ENCODE data around the gene RELN. TPM values are rescaled to one million over a fixed set of nuclear protein-coding genes. Genes with fewer than 3 reads are reported as not detected.

Gene RELN
- total RNA-seq, 1 donor from 2014 or later: 0.44 TPM

DNA sequence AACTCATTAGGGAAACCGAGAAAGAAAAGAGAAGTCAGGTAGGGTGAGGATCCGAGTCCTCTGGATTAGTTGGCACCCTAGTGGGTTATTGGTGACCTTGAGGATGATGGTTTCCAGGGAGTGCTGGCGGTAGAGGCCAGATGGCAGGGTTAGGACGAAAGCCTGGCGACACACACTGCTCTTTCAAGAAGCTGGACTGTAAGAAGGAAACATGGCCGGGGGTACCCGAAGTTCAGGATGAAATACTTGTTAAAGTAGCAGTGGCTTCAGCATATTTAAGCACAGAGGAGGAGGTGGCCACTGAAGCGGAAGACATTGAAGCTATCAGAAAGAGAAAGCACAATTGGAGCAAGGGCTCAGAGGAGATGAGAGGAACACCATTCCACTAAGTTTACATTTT lies 224.6 kb downstream of the RELN start:
- H3K4me3 ChIP-seq: no peak overlapping the region
- DNase-seq: no peak
- H3K9me3 ChIP-seq (replicated peaks): no peaks in the 10 kb centered on the region
- H3K27me3 ChIP-seq (ENCODE audit: low read depth): no peaks in the 10 kb centered on the region
- TF ChIP-seq, protein P1, sequence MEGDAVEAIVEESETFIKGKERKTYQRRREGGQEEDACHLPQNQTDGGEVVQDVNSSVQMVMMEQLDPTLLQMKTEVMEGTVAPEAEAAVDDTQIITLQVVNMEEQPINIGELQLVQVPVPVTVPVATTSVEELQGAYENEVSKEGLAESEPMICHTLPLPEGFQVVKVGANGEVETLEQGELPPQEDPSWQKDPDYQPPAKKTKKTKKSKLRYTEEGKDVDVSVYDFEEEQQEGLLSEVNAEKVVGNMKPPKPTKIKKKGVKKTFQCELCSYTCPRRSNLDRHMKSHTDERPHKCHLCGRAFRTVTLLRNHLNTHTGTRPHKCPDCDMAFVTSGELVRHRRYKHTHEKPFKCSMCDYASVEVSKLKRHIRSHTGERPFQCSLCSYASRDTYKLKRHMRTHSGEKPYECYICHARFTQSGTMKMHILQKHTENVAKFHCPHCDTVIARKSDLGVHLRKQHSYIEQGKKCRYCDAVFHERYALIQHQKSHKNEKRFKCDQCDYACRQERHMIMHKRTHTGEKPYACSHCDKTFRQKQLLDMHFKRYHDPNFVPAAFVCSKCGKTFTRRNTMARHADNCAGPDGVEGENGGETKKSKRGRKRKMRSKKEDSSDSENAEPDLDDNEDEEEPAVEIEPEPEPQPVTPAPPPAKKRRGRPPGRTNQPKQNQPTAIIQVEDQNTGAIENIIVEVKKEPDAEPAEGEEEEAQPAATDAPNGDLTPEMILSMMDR (IDR thresholded peaks at IDR 0.05; ENCODE audit: borderline replicate concordance): no peak
- H3K4me1 ChIP-seq: no peaks in the 10 kb centered on the region
- no peak overlapping the region for H3K27ac ChIP-seq (replicated peaks)
- H3K36me3 ChIP-seq: no peaks in the 10 kb centered on the region
- intact Hi-C loops (cut with micrococcal nuclease): no loop called here

DNA sequence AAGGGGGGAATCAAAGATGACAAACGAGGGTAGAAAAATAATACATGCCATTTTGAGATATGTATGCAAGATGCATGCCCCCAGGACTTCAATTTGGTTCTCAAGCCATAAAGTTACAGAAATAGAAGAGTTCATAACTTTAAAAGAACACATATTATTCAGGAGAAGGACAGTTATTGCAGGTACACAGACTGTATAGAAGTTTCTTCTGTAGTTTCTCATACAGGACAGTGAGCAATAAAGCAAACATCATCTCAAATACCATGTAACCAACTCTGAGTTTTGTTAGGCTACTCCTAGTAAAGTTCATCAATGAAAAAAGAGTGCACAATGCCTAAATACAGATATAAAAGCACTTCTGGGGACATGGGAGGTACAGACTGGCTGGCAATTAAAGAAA lies 226.6 kb downstream of the RELN start:
- no peaks in the 10 kb centered on the region for H3K4me1 ChIP-seq
- H3K27ac ChIP-seq (replicated peaks): no peak overlapping the region
- intact Hi-C loops (cut with micrococcal nuclease): no loop called here
- TF ChIP-seq, protein P1 (IDR thresholded peaks at IDR 0.05; ENCODE audit: borderline replicate concordance): no peak
- no peaks in the 10 kb centered on the region for H3K36me3 ChIP-seq
- DNase-seq: no peak
- H3K27me3 ChIP-seq (ENCODE audit: low read depth): no peaks in the 10 kb centered on the region
- no peaks in the 10 kb centered on the region for H3K9me3 ChIP-seq (replicated peaks)
- no peak overlapping the region for H3K4me3 ChIP-seq

DNA sequence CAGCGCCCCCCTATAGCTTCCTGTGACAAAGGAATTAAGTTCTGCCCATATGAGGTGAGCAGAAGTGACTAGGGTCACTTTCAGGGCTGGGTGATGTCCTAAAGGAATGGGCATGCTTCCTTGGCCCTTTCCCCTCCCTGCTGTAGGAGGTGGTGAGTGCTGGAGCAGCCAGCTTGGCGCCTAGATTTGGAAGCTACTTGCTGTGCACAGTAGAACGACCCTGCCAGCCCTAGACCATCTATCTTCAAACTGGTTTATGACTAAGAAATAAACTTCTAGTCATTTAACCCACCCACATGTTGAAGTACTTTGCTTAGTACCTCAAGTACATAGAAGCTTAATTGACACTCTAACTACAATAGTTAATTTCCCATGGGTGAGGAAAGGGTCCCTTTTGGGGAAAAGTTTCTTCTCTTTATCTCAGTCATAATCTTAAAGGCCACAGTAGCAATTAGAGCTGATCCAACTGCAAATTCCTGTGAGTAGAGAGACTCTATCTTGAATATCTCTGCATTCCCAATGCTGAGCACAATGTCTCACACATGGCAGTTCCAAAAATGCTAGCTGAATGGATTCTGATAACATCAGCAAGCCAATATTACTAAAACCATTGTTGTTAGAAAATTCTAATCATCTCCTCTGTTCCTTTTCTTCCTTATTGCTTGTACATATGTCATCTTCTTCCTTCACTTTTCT lies 227.2 kb downstream of the RELN start:
- intact Hi-C loops (cut with micrococcal nuclease): no loop called here
- H3K27ac ChIP-seq (replicated peaks): no peak overlapping the region
- no peaks in the 10 kb centered on the region for H3K27me3 ChIP-seq (ENCODE audit: low read depth)
- no peaks in the 10 kb centered on the region for H3K36me3 ChIP-seq
- DNase-seq: no peak
- no peaks in the 10 kb centered on the region for H3K4me1 ChIP-seq
- no peak overlapping the region for H3K4me3 ChIP-seq
- TF ChIP-seq, protein P1 (IDR thresholded peaks at IDR 0.05; ENCODE audit: borderline replicate concordance): no peak
- no peaks in the 10 kb centered on the region for H3K9me3 ChIP-seq (replicated peaks)

DNA sequence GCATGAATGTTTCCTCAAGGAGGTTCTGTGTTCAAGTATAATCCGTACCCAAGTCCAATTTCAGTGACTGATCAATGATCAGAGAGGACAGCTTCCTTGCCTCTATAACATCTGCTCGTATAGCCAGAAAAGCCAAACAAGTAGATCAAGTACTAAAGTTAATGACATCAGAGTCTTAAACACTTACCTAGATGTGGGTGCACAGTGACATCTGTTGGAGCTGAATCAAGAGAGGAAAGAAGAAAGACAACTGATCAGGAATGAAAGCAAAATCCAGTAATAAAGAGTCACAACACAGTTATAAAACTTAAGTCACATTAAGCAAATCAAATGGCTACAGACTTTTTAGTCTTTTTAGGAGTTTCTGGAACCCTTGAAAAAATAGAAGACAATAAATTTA lies 236.5 kb downstream of the RELN start:
- Histone ChIP-seq H3K27me3 (ENCODE audit: low read depth) (no peaks in the 10 kb centered on the region), H3K4me1 (no peaks in the 10 kb centered on the region), H3K36me3 (no peaks in the 10 kb centered on the region), H3K27ac (replicated peaks) (no peak overlapping the region), H3K4me3 (no peak overlapping the region), H3K9me3 (replicated peaks) (no peaks in the 10 kb centered on the region)
- intact Hi-C loops (cut with micrococcal nuclease): no loop called here
- no peak for DNase-seq
- TF ChIP-seq, protein P1 (IDR thresholded peaks at IDR 0.05; ENCODE audit: borderline replicate concordance): no peak

DNA sequence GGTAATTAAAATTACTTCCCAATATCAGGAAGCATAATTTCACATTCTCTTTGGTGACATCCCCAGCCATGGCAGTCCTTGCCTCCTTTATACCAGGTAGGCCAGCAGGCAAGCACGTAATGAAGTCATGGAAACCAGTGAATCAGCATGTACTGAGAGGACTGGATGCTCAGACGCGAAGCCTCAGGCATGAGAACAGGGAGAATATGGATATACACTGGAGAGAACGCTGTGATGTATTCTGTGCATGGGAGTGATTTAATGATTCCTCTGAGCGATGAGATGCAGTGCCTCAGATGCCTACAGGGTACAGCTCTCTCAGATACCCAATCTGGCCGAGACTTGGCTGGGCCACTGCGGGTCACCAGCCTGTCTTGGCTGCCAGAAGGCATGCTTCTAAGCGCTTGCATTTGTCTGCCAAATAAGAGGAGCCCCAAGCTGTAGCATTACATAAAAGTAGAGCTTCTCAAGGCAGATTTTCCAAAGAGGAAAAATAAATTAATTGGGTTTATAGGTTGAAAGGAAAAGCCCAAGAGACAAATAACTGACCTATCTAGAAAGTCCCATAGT lies 238.1 kb downstream of the RELN start:
- Histone ChIP-seq H3K27ac (replicated peaks) (no peak overlapping the region), H3K27me3 (ENCODE audit: low read depth) (no peaks in the 10 kb centered on the region), H3K9me3 (replicated peaks) (no peaks in the 10 kb centered on the region), H3K4me3 (no peak overlapping the region), H3K36me3 (no peaks in the 10 kb centered on the region), H3K4me1 (no peaks in the 10 kb centered on the region)
- TF ChIP-seq, protein P1 (IDR thresholded peaks at IDR 0.05; ENCODE audit: borderline replicate concordance): no peak
- DNase-seq: no peak
- intact Hi-C loops (cut with micrococcal nuclease): no loop called here
